Hepatocyte (in vitro differentiated cells): ENCODE data around the gene MSRB1.

Experiments used
- CTCF ChIP-seq: fragments of 200-600 bp; sonication (generic); IDR thresholded peaks from 2 replicates; pipeline ENCODE4 v1.5.1; 2016; ENCODE audit warnings: antibody characterized with exemption, mild to moderate bottlenecking; ENCODE audit not compliant: poor library complexity
- EZH2phosphoT487 ChIP-seq: fragments of 200-600 bp; sonication (generic); IDR thresholded peaks from one replicate; pipeline ENCODE4 v1.6.1; 2018; ENCODE audit warnings: antibody characterized with exemption, mild to moderate bottlenecking, low read depth, moderate library complexity; ENCODE audit not compliant: unreplicated experiment, severe bottlenecking

- TF ChIP-seq CTCF (no peak), EZH2phosphoT487 (no peak)
Observed at GRCh38 chr16:1980030-1980769, 37.2 kb upstream of the MSRB1 start.
